K562 (cell line): ENCODE results near the gene GPC2. TPM values are rescaled to one million over a fixed set of nuclear protein-coding genes. Genes with fewer than 3 reads are reported as not detected.

Experiments used
- AFF4 ChIP-seq: sonication (generic); formaldehyde crosslinking; IDR thresholded peaks from 2 replicates; pipeline ENCODE4 v1.8.0; 2023; ENCODE audit warnings: mild to moderate bottlenecking, missing genetic modification reagents
- E2F1 ChIP-seq: sonication (generic); formaldehyde crosslinking; IDR thresholded peaks from 2 replicates; pipeline ENCODE4 v1.8.1; 2023; ENCODE audit warnings: mild to moderate bottlenecking, missing genetic modification reagents, moderate library complexity
- FOS ChIP-seq: IDR thresholded peaks from 3 replicates; pipeline ENCODE4 v1.6.1; 2011; ENCODE audit not compliant: insufficient read length; ENCODE audit errors: extremely low read depth
- GABPB2 ChIP-seq: fragments of 250-450 bp; sonication (Bioruptor Pico); conservative IDR thresholded peaks from 2 replicates; pipeline ENCODE4 v1.5.1; 2021; ENCODE audit warnings: mild to moderate bottlenecking
- HMG20B ChIP-seq: fragments of 250-450 bp; sonication (Bioruptor Pico); IDR thresholded peaks from 2 replicates; pipeline ENCODE4 v1.5.0; 2021; ENCODE audit warnings: mild to moderate bottlenecking
- LCOR ChIP-seq: sonication (generic); formaldehyde crosslinking; IDR thresholded peaks from 2 replicates; pipeline ENCODE4 v1.8.0; 2022; ENCODE audit warnings: mild to moderate bottlenecking, missing genetic modification reagents
- MIER1 ChIP-seq: fragments of 450-650 bp; IDR thresholded peaks from 2 replicates; pipeline ENCODE4 v1.6.1; 2016; ENCODE audit warnings: antibody characterized with exemption, mild to moderate bottlenecking, low read depth
- MXD1 ChIP-seq: fragments of 250-450 bp; sonication (Bioruptor Pico); IDR thresholded peaks from 2 replicates; pipeline ENCODE4 v1.8.0; 2021; ENCODE audit warnings: borderline replicate concordance, mild to moderate bottlenecking, moderate library complexity; ENCODE audit not compliant: poor library complexity, severe bottlenecking
- NEUROD1 ChIP-seq: fragments of 150-350 bp; IDR thresholded peaks from 2 replicates; pipeline ENCODE4 v1.6.1; 2014; ENCODE audit warnings: borderline replicate concordance, low read length, low read depth; ENCODE audit not compliant: partially characterized antibody
- NFRKB ChIP-seq: fragments of 450-650 bp; IDR thresholded peaks from 2 replicates; pipeline ENCODE4 v1.6.1; 2016; ENCODE audit warnings: low read depth
- PHF21A ChIP-seq: fragments of 450-650 bp; IDR thresholded peaks from 2 replicates; pipeline ENCODE4 v1.6.1; 2017; ENCODE audit warnings: low read depth, borderline replicate concordance
- POLR2AphosphoS2 ChIP-seq: IDR thresholded peaks from 2 replicates; pipeline ENCODE4 v1.6.1; 2012; ENCODE audit warnings: low read length, improper control_type of control experiment
- RFX1 ChIP-seq: fragments of 450-650 bp; IDR thresholded peaks from 2 replicates; pipeline ENCODE4 v1.6.1; 2016; ENCODE audit warnings: mild to moderate bottlenecking, moderate library complexity
- SP2 ChIP-seq: IDR thresholded peaks from 2 replicates; pipeline ENCODE4 v1.6.1; 2011; ENCODE audit warnings: mild to moderate bottlenecking, low read depth, low read length, moderate library complexity; ENCODE audit not compliant: poor library complexity, severe bottlenecking; ENCODE audit errors: extremely low read depth
- STAT5A ChIP-seq: IDR thresholded peaks from 2 replicates; pipeline ENCODE4 v1.6.1; 2012; ENCODE audit warnings: low read length, inconsistent platforms, borderline replicate concordance
- TAF7 ChIP-seq: fragments of 450-650 bp; IDR thresholded peaks from 2 replicates; pipeline ENCODE4 v1.6.1; 2016; ENCODE audit warnings: missing genetic modification characterization, missing compliant biosample characterization
- YY1 ChIP-seq, 3 experiments: IDR thresholded peaks; 2 replicates each; pipeline ENCODE4 v1.6.1; 2011; ENCODE audit warnings: low read length in 2 of 3, mild to moderate bottlenecking in 2 of 3, moderate library complexity in 2 of 3, borderline replicate concordance in 1 of 3, control low read depth in 1 of 3, low read depth in 1 of 3; ENCODE audit not compliant: insufficient read depth in 3 of 3, insufficient replicate concordance in 2 of 3, control insufficient read depth in 1 of 3, insufficient read length in 1 of 3; ENCODE audit errors: extremely low read depth in 1 of 3
- ZNF449 ChIP-seq: fragments of 250-450 bp; sonication (Bioruptor Pico); IDR thresholded peaks from 2 replicates; pipeline ENCODE4 v1.8.0; 2022; ENCODE audit warnings: moderate library complexity, mild to moderate bottlenecking, inconsistent platforms
- ZNF639 ChIP-seq, 2 experiments: fragments of 200-800 bp in 1 of 2; sonication (Bioruptor generic) in 1 of 2; sonication (generic) in 1 of 2; formaldehyde crosslinking in 1 of 2; IDR thresholded peaks in 1 of 2; conservative IDR thresholded peaks in 1 of 2; 2 replicates each; pipeline versions ENCODE4 v1.5.0 to v1.6.1; 2016 to 2020; ENCODE audit warnings: missing compliant biosample characterization in 1 of 2, missing genetic modification characterization in 1 of 2, missing genetic modification reagents in 1 of 2
- polyA plus RNA-seq, 8 experiments: library from polyadenylated mRNA; depleted of rRNA in 4 of 8; stranded (reverse) in 5 of 8; unstranded in 3 of 8; fragments of >200 nt; fragmentation: Nextera tagmentation in 2 of 8; fragmentation: Illumina TruSeq in 1 of 8; extraction: Ambion mirVana in 2 of 8; extraction: Trizol in 1 of 8; gene quantifications; 2 replicates each; pipeline versions ENCODE4 v1.2.1 to v1.2.3, GENCODE V29; 2011 to 2014; ENCODE audit warnings: inconsistent platforms in 1 of 8, missing spikeins in 1 of 8
- total RNA-seq, 7 experiments: library from RNA; depleted of rRNA in 6 of 7; stranded (reverse); fragments of >200 nt in 6 of 7; fragmentation: Illumina TruSeq in 2 of 7; extraction: Trizol in 2 of 7; gene quantifications; 2 replicates each; pipeline versions ENCODE4 v1.2.1 to v1.2.3, GENCODE V29; 2011 to 2021; ENCODE audit warnings: low replicate concordance in 1 of 7

GPC2 gene
- total and polyA plus RNA-seq, 9 of the 15 experiments (the other 6 are each of a cell fraction or from before 2014, with no cell fraction given): 0.06 to 7.7 (median 1.4) TPM; not detected in 1

- TF ChIP-seq ZNF449: no peak
- TF ChIP-seq NFRKB: peak; percentile 80; the same call in 1 of the 2 replicates
- 0 out of 2 replicates have a peak, but pooled peaks have one; percentile 12 for TF ChIP-seq LCOR (CRISPR knock-in tag)
- no peak for TF ChIP-seq HMG20B
- TF ChIP-seq SP2: no peak
- TF ChIP-seq GABPB2 (CRISPR knock-in tag): no peak
- no peak; a peak in 1 of 4 replicates for TF ChIP-seq ZNF639 (CRISPR knock-in tag; conservative IDR thresholded peaks at IDR 0.05 in 1 of 2, IDR thresholded peaks at IDR 0.05 in 1 of 2)
- TF ChIP-seq YY1 (IDR thresholded peaks at IDR 0.05; ENCODE audit: borderline replicate concordance in 1 of 3, control insufficient read depth in 1 of 3, extremely low read depth in 1 of 3, insufficient read depth in 3 of 3, insufficient read length in 1 of 3, insufficient replicate concordance in 2 of 3, low read depth in 1 of 3, low read length in 2 of 3): no peak
- no peak for TF ChIP-seq TAF7 (tag)
- no peak for TF ChIP-seq STAT5A
- no peak for TF ChIP-seq RFX1
- no peak for TF ChIP-seq POLR2AphosphoS2
- no peak for TF ChIP-seq FOS
- TF ChIP-seq AFF4: peak; percentile 62; the same call in 1 of the 2 replicates
- peak; percentile 52 for TF ChIP-seq NEUROD1
- TF ChIP-seq MXD1 (CRISPR knock-in tag): no peak
- TF ChIP-seq MIER1: 0 out of 2 replicates have a peak, but pooled peaks have one; percentile 74
- TF ChIP-seq E2F1 (CRISPR knock-in tag): no peak
- TF ChIP-seq PHF21A: peak; percentile 94
These were observed 9.3 kb downstream of the GPC2 start (continued) for GRCh38 chr7:100167912-100168323.
